ENCODE results near the gene CRLF3.

The CRLF3 gene

GRCh38 chr17:30840771-30841170 lies 16.3 kb upstream of the CRLF3 start:
- no peak overlapping the region for H3K4me3 ChIP-seq (ENCODE audit: low read depth, low read length)
- TF ChIP-seq CTCF (conservative IDR thresholded peaks at IDR 0.05; ENCODE audit: low read depth, low read length) = no peak
- no peak for DNase-seq (ENCODE audit: low read depth)

DNA sequence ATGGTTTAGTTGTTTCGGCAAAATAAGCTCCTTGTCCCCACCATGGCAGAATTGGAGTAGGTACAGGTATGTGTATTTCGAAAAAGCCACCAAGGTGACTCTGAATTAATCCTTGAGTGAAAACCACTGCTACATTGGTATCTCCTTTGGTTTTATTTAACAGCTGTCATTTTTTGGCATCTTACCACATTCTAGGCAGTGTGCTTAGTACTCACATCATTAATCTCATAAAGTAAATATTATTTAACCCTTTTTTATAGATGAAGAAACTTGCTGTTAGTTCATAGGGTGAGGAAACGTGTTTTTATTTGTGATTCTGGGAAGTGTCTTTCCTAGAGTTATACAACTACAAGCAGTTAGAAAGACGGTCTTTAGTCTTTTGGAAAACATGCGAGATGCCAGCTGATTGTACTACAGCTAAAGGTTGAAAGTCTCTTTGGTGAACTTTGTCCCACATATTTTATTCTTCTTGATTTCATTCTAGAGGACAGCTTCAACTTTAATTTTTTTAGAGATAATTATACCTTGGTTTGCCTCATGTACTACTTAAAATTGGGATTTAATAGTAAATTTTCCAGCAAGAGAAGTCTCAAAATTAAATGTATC lies 13.8 kb upstream of the CRLF3 start:
- no peak overlapping the region for H3K4me3 ChIP-seq (ENCODE audit: low read depth, low read length)
- no peak for TF ChIP-seq CTCF (conservative IDR thresholded peaks at IDR 0.05; ENCODE audit: low read depth, low read length)
- DNase-seq (ENCODE audit: low read depth) = no peak

GRCh38 chr17:30832438-30833124 lies 8.1 kb upstream of the CRLF3 start:
- DNase-seq (ENCODE audit: low read depth) = no peak
- H3K4me3 ChIP-seq (ENCODE audit: low read depth, low read length) = peak overlapping the region; percentile 95
- no peak for TF ChIP-seq CTCF (conservative IDR thresholded peaks at IDR 0.05; ENCODE audit: low read depth, low read length)

GRCh38 chr17:30831663-30832437 lies 7.4 kb upstream of the CRLF3 start, which contains the start of gene ATAD5:
Gene ATAD5, plus strand, starts transcription at chr17:30831966. Its CDS starts 382 bp downstream, at chr17:30832348.
- no peak for TF ChIP-seq CTCF (conservative IDR thresholded peaks at IDR 0.05; ENCODE audit: low read depth, low read length)
- peak within 1 kb of the TSS; percentile 95 for H3K4me3 ChIP-seq (ENCODE audit: low read depth, low read length)
- peak; percentile 93 for DNase-seq (ENCODE audit: low read depth)

- DNase-seq (ENCODE audit: low read depth) = peak; percentile 24
- TF ChIP-seq CTCF (conservative IDR thresholded peaks at IDR 0.05; ENCODE audit: low read depth, low read length) = no peak
- H3K4me3 ChIP-seq (ENCODE audit: low read depth, low read length) = peak overlapping the region; percentile 95
Measured at GRCh38 chr17:30831257-30831656, 6.8 kb upstream of the CRLF3 start.

- H3K4me3 ChIP-seq (ENCODE audit: low read depth, low read length) = no peak overlapping the region
- DNase-seq (ENCODE audit: low read depth) = no peak
- TF ChIP-seq CTCF (conservative IDR thresholded peaks at IDR 0.05; ENCODE audit: low read depth, low read length) = no peak
Measured at GRCh38 chr17:30829022-30829421, 4.5 kb upstream of the CRLF3 start.
